ENCODE results near the gene CYP4F22.
A peak's percentile ranks its signal among the peaks of the same experiment; 100 is the strongest.

CYP4F22 gene

DNA sequence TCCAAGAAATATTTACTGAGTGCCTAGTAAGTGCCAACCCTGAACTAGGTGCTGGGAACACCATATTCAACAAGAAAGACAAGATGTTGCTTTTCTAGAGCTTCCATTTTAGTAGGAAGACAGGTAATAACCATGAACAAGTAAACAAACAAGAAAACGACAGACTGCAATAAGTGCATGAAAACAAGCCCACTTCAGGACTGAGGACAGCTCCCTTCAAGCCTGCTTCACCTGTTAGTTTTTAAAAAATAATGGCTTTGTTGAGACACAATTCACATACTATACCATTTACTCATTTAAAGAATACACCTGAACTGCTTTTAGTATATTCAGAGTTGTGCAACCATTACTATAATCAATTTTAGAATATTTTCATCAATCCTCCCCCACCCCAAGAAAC is 30.4 kb downstream of the CYP4F22 start:
- DNase-seq: no peak

- no peak for DNase-seq
These were observed 31.3 kb downstream of the CYP4F22 start for GRCh38 chr19:15539638-15540037.

DNA sequence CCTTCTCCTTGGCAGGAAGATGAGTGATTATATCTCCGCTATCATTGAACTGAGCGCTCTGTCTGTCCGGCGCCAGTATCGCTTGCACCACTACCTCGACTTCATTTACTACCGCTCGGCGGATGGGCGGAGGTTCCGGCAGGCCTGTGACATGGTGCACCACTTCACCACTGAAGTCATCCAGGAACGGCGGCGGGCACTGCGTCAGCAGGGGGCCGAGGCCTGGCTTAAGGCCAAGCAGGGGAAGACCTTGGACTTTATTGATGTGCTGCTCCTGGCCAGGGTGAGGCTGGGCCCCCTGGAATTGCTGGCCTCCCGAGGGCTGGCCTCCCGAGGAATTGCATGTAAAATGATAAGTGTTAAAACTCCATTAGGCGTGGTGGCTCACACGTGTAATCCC is 32.1 kb downstream of the CYP4F22 start:
- no peak for DNase-seq

DNA sequence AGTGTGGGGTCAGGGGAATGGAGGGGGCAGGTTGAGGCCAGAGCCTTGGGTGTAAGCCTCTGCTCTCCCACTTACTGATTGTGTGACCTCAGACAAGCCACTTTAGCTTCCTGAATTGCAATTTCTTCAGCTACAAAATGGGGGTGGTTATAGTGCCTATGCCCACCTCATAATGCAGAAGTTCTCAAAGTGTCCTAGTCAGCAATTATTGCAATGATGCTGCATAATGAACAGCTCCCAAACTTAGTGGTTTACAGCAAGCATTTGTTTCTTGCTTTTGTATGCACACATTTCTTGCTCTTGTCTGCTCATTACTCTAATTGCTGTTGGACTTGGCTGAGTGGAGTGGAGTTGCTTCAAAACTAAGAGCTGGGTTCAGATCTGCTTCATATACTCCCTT is 36.0 kb downstream of the CYP4F22 start:
- no peak for DNase-seq

- DNase-seq: no peak
These were observed 36.6 kb downstream of the CYP4F22 start for GRCh38 chr19:15544970-15545369.

- DNase-seq: no peak
These were observed 40.3 kb downstream of the CYP4F22 start for GRCh38 chr19:15548648-15549047.

- DNase-seq: no peak
These were observed 41.3 kb downstream of the CYP4F22 start for GRCh38 chr19:15549581-15549980.

GRCh38 chr19:15550273-15550672 is 41.9 kb downstream of the CYP4F22 start:
- no peak for DNase-seq

DNA sequence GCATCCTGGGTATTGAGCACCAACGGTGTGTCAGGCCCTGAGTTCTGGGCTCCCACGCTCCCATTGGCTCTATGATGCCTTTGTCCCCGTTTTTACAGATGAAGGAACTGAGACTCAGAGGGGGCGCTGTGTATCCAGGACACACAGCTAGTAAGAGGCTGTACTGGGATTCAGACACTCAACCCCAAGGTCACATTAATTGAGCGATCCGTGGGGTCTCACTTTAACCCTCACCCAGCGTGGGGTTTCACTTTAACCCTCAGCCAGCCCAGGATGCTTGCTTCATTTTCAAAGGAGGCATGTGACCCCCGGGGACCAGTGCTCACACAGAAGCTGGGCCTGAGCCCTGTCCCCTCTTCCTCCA is 42.6 kb downstream of the CYP4F22 start:
- DNase-seq: no peak

- DNase-seq: peak; percentile 65
These were observed 43.1 kb downstream of the CYP4F22 start for GRCh38 chr19:15551293-15552004.

DNA sequence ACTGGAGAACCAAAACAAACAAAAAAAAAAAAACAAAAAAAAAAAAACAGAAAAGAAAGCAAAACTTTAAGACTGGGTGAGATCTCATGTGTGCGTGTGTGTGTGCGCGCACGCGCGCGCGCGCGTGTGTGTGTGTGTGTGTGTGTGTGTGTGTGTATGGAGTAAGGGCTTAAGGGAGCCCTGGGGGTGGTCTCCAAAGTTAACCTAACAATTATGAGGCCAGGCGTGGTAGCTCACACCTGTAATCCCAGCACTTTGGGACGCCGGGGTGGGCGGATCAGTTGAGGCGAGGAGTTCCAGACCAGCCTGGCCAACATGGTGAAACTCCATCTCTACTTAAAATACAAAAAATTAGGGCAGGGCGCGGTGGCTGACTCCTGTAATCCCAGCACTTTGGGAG is 46.7 kb downstream of the CYP4F22 start:
- no peak for DNase-seq

GRCh38 chr19:15555759-15556633 is 47.7 kb downstream of the CYP4F22 start:
- DNase-seq: peak; percentile 91

GRCh38 chr19:15556634-15557181 is 48.4 kb downstream of the CYP4F22 start:
- no peak for DNase-seq

DNA sequence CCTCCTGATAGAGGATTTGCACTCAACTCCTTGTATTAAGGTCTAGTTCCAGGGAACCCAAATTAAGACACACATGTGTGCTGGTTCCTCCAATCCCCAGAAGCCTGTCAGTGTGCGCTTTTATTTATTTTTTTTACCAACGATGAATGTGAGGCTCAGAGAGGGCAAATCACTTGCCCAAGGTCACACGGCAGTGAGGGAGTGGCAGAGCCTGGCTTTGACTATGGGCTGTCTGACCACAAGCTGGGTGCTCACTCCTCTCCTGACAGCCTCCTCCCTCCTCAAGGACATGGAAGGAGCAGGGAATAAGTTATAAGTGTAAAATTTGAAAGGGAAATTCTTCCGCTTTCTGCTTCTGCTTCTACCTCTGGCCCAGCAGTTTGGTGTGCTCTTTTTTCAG is 48.9 kb downstream of the CYP4F22 start:
- no peak for DNase-seq

GRCh38 chr19:15562145-15562544 is 53.8 kb downstream of the CYP4F22 start:
- DNase-seq: no peak

GRCh38 chr19:15562861-15563260 is 54.5 kb downstream of the CYP4F22 start:
- DNase-seq: no peak

DNA sequence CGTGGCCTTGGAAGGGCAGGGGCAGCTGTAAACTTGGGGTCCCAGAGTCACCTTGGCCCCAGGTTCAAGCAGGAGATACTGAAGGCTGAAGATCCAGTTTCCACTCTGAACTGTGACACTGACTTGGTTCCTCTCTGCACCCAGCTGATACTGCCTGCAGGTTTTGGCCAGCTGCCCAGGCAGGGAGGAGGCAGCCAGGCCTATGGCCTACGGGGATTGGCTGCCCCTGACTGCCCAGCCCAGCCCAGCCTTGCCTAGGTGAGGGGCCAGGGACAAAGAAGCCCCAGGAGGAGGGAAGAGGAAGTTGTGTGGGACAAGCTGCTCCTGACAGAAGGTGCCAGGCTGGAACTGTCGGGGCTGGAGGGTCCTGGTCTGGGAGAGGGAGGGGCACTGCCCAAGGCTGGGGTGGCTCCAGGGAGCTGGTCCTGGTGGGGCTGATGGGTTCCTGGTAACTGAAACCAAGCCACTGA is 55.0 kb downstream of the CYP4F22 start:
- no peak for DNase-seq

DNA sequence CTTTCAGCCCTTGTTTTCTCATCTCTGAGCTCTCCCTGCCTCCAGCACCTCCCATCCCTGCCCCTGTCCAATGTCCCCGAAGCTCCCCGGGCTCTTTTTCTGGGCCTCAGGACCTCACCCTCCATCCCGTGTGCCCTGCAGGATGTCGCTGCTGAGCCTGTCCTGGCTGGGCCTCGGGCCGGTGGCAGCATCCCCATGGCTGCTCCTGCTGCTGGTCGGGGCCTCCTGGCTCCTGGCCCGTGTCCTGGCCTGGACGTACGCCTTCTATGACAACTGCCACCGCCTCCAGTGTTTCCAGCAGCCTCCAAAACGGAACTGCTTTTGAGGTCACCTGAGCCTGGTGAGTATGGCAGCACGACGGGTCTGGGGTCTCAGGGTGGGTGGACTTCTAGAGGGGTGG is 55.6 kb downstream of the CYP4F22 start:
- no peak for DNase-seq

GRCh38 chr19:15564534-15565168 is 56.3 kb downstream of the CYP4F22 start:
- no peak for DNase-seq

GRCh38 chr19:15570420-15570819 is 62.1 kb downstream of the CYP4F22 start:
- DNase-seq: no peak

DNA sequence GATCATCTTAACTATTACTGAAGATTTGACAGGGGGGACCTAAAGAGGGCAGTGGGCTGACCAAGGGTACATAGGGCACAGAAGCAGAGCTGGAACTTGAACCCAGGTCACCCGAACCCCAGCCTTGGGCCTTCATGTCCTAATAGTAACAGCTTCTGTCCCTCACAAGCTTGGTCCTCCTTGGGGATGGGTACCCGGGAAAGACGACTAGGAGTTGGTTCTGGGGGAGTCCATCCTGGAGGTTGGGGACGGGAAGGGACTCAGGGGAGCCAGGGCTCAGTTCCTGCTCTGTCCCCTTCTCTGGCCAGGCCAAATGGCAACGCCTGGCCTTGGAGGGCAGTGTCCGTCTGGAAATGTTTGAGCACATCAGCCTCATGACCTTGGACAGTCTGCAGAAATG is 67.1 kb downstream of the CYP4F22 start:
- DNase-seq: no peak

GRCh38 chr19:15576526-15577156 is 68.3 kb downstream of the CYP4F22 start:
- DNase-seq: no peak

Measured in central memory CD4-positive, alpha-beta T cell (primary cell).